Heart right ventricle (tissue), 16 donors: Measurements from ENCODE around the gene LRRC27. TPM values are rescaled to one million over a fixed set of nuclear protein-coding genes. Genes with fewer than 3 reads are reported as not detected.

Experiments
- ATAC-seq, 8 donors: fragments of 200-7000 bp; cut with Tn5 transposase; one replicate each; pipeline ENCODE4 v1.9.1; 2020; ENCODE audit warnings: mild to moderate bottlenecking in 8 of 8, moderate library complexity in 8 of 8, moderate number of reproducible peaks in 1 of 8
- DNase-seq, 2 donors: peaks; one replicate each; pipeline ENCODE4 v3.0.0-alpha.2; 2020
- H3K27ac ChIP-seq, 10 donors: fragments of 200-600 bp; sonication (generic) in 2 of 10; one replicate each; pipeline versions ENCODE4 v1.5.0 to v1.8.0; 2020 to 2022; ENCODE audit warnings: mild to moderate bottlenecking in 3 of 10
- H3K27me3 ChIP-seq, 7 donors: fragments of 200-600 bp; one replicate each; pipeline ENCODE4 v1.8.0; 2021 to 2022; ENCODE audit warnings: mild to moderate bottlenecking in 2 of 7
- H3K36me3 ChIP-seq, 9 donors: fragments of 200-600 bp; sonication (generic) in 1 of 9; one replicate each; pipeline versions ENCODE4 v1.5.0 to v1.8.0; 2020 to 2022; ENCODE audit warnings: mild to moderate bottlenecking in 2 of 9
- H3K4me1 ChIP-seq, 9 donors: fragments of 200-600 bp; sonication (generic) in 1 of 9; one replicate each; pipeline versions ENCODE4 v1.5.0 to v1.8.0; 2020 to 2022; ENCODE audit warnings: mild to moderate bottlenecking in 4 of 9
- H3K4me3 ChIP-seq, 10 donors: fragments of 200-600 bp; sonication (generic) in 2 of 10; one replicate each; pipeline versions ENCODE4 v1.5.0 to v1.8.0; 2020 to 2022; ENCODE audit warnings: mild to moderate bottlenecking in 7 of 10, moderate library complexity in 2 of 10
- H3K9me3 ChIP-seq, 11 donors: fragments of 200-600 bp in 10 of 11; sonication (generic) in 2 of 11; one replicate each; pipeline versions ENCODE4 v1.5.0 to v1.8.0; 2013 to 2022; ENCODE audit warnings: mild to moderate bottlenecking in 2 of 11, control low read depth in 1 of 11, moderate library complexity in 1 of 11
- WGBS, 2 donors: extraction: QIAGEN DNeasy Blood & Tissue Kit; methylation state at CpG; one replicate each; pipeline ENCODE4 v1.1.7; 2013; ENCODE audit warnings: inconsistent platforms in 1 of 2; 5-methylcytosine and 5-hydroxymethylcytosine counted together
- intact Hi-C, 10 donors: fragments of 100-400 bp; cut with DNase I; formaldehyde crosslinking; loops; one replicate each; pipeline versions ENCODE4 v1.11.1 to v1.14.2; 2022
- polyA plus RNA-seq, 2 donors: library from polyadenylated mRNA; stranded (reverse); fragments of 200-250 nt; gene quantifications; one replicate each; pipeline ENCODE4 v1.2.3, GENCODE V29; 2013
- total RNA-seq, 10 donors: library from RNA; stranded (reverse); fragmentation: NEBNext Ultra II Directional in 3 of 10; extraction: Animal tissue kit (Norgen Biotek cat#: 25700) in 3 of 10; gene quantifications; one replicate each; pipeline versions ENCODE4 v1.2.1 to v1.2.4, GENCODE V29; 2021 to 2023
- TF ChIP-seq, protein P1 (sequence below), 9 donors: fragments of 200-600 bp; sonication (generic) in 2 of 9; IDR thresholded peaks; one replicate each; pipeline versions ENCODE4 v1.5.0 to v1.8.0; 2021 to 2022; ENCODE audit warnings: antibody characterized with exemption in 9 of 9, mild to moderate bottlenecking in 5 of 9, moderate library complexity in 1 of 9
- donor health status: Arrhythmogenic right ventricular cardiomyopathy.
- donor health status: ischemic (EF 13 %, LVEDD 7.1; RV severe dilation, severe dysfunction).
- donor health status: healthy with polysubstance abuse.
- donor health status: DM: no; HTN: yes; CAD: no.
- donor health status: DM: no; HTN: no; CAD: no.
- donor health status: ischemic (EF 25% LVEDD 6.9; RV normal size, moderate dysfunction).
- donor health status: ischemic (EF 25% LVEDD 5.7; RV mildly dilated, moderate dysfunction).
- donor health status: healthy.
- donor health status: DM: yes; HTN: yes; CAD: no.
- donor health status: Ischemic cardiomyopathy.
- donor health status: ischemic (EF 35%, LVEDD 5.7; RV mildly dilated, moderate dysfunction).
- donor health status: nonischemic (EF 11% LVEDD 7.7; RV severe dilation, severe dysfunction).
- donor health status: DM: yes; HTN: yes; CAD: no.
- donor health status: PGD.
- donor health status: ischemic (EF 29% LVEDD 5.4; RV normal size, mild dysfunction).
- donor health status: nonischemic (EF 23%, LVEDD 6.1; RV moderate dilation, normal function).

Gene LRRC27
- total and polyA plus RNA-seq, 12 donors: 3.0 to 8.1 (median 4.7) TPM

DNA sequence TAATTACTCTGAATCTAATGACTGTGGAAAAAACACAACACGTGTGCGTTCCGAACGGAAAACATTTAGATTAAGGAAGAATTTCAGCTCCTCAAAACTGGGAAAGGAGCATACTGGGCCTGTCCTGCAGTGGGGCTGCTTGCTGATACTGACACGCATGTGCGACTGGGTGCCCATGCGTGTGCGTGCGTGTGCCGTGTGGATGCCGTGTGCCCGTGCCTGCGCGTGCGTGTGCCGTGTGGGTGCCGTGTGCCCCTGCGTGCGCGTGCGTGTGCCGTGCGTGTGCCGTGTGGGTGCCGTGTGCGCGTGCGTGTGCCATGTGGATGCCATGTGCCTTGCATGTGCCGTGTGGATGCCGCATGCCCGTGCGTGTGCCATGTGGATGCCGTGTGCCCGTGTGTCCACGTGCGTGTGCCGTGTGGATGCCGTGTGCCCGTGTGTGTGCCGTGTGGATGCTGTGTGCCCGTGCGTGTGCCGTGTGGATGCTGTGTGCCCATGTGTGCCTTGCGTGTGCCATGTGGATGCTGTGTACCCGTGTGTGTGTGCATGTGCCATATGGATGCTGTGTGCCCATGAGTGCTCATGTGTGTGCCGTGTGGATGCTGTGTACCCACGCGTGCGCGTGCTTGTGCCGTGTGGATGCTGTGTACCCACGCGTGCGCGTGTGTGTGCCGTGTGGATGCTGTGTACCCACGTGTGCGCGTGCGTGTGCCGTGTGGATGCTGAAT lies 93.2 kb downstream of the LRRC27 start:
- TF ChIP-seq, protein P1, sequence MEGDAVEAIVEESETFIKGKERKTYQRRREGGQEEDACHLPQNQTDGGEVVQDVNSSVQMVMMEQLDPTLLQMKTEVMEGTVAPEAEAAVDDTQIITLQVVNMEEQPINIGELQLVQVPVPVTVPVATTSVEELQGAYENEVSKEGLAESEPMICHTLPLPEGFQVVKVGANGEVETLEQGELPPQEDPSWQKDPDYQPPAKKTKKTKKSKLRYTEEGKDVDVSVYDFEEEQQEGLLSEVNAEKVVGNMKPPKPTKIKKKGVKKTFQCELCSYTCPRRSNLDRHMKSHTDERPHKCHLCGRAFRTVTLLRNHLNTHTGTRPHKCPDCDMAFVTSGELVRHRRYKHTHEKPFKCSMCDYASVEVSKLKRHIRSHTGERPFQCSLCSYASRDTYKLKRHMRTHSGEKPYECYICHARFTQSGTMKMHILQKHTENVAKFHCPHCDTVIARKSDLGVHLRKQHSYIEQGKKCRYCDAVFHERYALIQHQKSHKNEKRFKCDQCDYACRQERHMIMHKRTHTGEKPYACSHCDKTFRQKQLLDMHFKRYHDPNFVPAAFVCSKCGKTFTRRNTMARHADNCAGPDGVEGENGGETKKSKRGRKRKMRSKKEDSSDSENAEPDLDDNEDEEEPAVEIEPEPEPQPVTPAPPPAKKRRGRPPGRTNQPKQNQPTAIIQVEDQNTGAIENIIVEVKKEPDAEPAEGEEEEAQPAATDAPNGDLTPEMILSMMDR (IDR thresholded peaks at IDR 0.05): no peak
- Histone ChIP-seq H3K9me3 (no peaks in the 10 kb centered on the region), H3K27me3 (no peaks in the 10 kb centered on the region), H3K4me3 (no peak overlapping the region), H3K4me1 (peaks cover 17 to 38% (median 28%) of the 10 kb centered on the region in 9 donors), H3K36me3 (no peaks in the 10 kb centered on the region), H3K27ac (no peak overlapping the region)
- no peak for ATAC-seq
- intact Hi-C loops: no loop called here
- 96 to 98% methylated on average over 61 of the region's 61 CpGs for WGBS, 2 donors
- DNase-seq: peak in 1 of 2 donors; percentile 4

DNA sequence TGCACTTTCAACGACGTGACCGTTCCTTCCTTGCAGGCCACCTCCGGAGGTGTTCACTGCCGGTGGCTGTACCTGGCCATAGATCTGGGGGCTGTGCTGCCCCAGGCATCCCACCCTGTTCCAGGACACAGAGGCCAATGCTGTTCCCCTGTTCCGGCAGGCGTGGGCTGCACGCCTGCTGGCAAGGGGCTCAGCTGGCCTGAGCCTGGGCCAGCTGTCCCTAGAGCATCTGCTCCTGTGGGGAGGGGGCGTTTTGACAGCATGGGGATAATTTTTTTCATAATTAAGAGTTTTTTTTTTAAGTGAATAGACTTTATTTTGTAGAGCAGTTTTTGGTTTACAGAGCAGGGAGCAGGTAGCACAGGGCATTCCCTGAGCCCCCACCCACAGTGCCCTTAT lies 93.8 kb downstream of the LRRC27 start:
- TF ChIP-seq, protein P1 (IDR thresholded peaks at IDR 0.05): no peak
- no peak overlapping the region for H3K4me3 ChIP-seq

GRCh38 chr10:132427006-132427771 lies 95.2 kb downstream of the LRRC27 start:
- intact Hi-C loops: no loop called here
- Histone ChIP-seq H3K36me3 (no peaks in the 10 kb centered on the region), H3K4me1 (peaks cover 3 to 18% (median 8%) of the 10 kb centered on the region in 9 donors), H3K27me3 (no peaks in the 10 kb centered on the region), H3K27ac (no peak overlapping the region), H3K4me3 (no peak overlapping the region), H3K9me3 (no peaks in the 10 kb centered on the region)
- DNase-seq (peak in 1 of 2 donors; percentile 1), ATAC-seq (no peak)
- TF ChIP-seq, protein P1 (IDR thresholded peaks at IDR 0.05): no peak
- WGBS, 2 donors: 82 to 90% methylated on average over 10 of the region's 10 CpGs

More for the DNA sequence above, 93.8 kb downstream of the LRRC27 start:
- Histone ChIP-seq H3K9me3 (no peaks in the 10 kb centered on the region), H3K27me3 (no peaks in the 10 kb centered on the region), H3K36me3 (no peaks in the 10 kb centered on the region), H3K4me1 (peaks cover 17 to 32% (median 23%) of the 10 kb centered on the region in 9 donors), H3K27ac (no peak overlapping the region)
- DNase-seq (no peak), ATAC-seq (no peak)
- intact Hi-C loops: no loop called here
- 92 to 94% methylated on average over 9 of the region's 9 CpGs for WGBS, 2 donors

DNA sequence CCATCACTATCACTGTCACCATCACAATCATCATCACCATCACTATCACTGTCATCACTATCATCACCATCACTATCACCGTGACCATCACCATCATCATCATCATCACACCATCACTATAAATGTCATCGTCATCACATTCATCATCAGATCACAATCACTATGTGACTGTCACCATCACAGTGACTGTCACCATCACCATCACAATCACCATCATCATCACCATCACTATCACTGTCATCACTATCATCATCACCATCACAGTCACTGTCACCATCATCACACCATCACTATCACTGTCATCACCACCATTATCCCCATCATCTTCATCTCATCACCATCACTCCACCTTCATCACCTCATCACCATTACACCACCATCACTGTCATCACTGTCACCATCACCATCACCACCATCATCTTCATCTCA lies 96.0 kb downstream of the LRRC27 start:
- Histone ChIP-seq H3K27me3 (no peaks in the 10 kb centered on the region), H3K9me3 (no peaks in the 10 kb centered on the region), H3K4me3 (no peak overlapping the region), H3K4me1 (peaks cover 0 to 10% (median under 1%) of the 10 kb centered on the region in 9 donors), H3K27ac (no peak overlapping the region), H3K36me3 (no peaks in the 10 kb centered on the region)
- no peak for ATAC-seq
- WGBS, 2 donors: 97 to 98% methylated on average over 2 of the region's 2 CpGs
- TF ChIP-seq, protein P1 (IDR thresholded peaks at IDR 0.05): no peak
- DNase-seq: no peak
- intact Hi-C loops: no loop called here
